Endothelial cell (in vitro differentiated cells): ENCODE measurements around the gene ATE1. TPM values are rescaled to one million over a fixed set of nuclear protein-coding genes. Genes with fewer than 3 reads are reported as not detected.

ENCODE experiments used
- DNase-seq: peaks from one replicate; pipeline ENCODE4 v3.0.0; 2021; ENCODE audit warnings: low spot score
- H3K27ac Mint-ChIP-seq: one replicate; pipeline ENCODE4 v1.8.0; 2021; ENCODE audit warnings: mixed read lengths, inconsistent platforms; ENCODE audit not compliant: unreplicated experiment
- H3K27me3 Mint-ChIP-seq: one replicate; pipeline ENCODE4 v1.8.0; 2021; ENCODE audit warnings: mild to moderate bottlenecking, moderate library complexity, mixed read lengths, inconsistent platforms; ENCODE audit not compliant: unreplicated experiment
- H3K36me3 Mint-ChIP-seq: one replicate; pipeline ENCODE4 v1.8.0; 2021; ENCODE audit warnings: mild to moderate bottlenecking, low read depth, mixed read lengths, inconsistent platforms; ENCODE audit not compliant: unreplicated experiment
- H3K4me1 Mint-ChIP-seq: one replicate; pipeline ENCODE4 v1.8.0; 2021; ENCODE audit warnings: mild to moderate bottlenecking, mixed read lengths, inconsistent platforms; ENCODE audit not compliant: unreplicated experiment
- H3K4me3 Mint-ChIP-seq: one replicate; pipeline ENCODE4 v1.8.0; 2021; ENCODE audit warnings: mild to moderate bottlenecking, mixed read lengths, inconsistent platforms; ENCODE audit not compliant: unreplicated experiment
- H3K9me3 Mint-ChIP-seq: one replicate; pipeline ENCODE4 v1.8.0; 2021; ENCODE audit warnings: mixed read lengths, inconsistent platforms; ENCODE audit not compliant: unreplicated experiment
- CTCF ChIP-seq: fragments of 200-600 bp; sonication (generic); IDR thresholded peaks from one replicate; pipeline ENCODE4 v1.5.0; 2021; ENCODE audit warnings: antibody characterized with exemption; ENCODE audit not compliant: unreplicated experiment
- total RNA-seq: library from RNA; stranded (reverse); fragmentation: NEBNext Ultra II Directional; extraction: Animal tissue kit (Norgen Biotek cat#: 25700); gene quantifications from one replicate; pipeline ENCODE4 v1.2.1, GENCODE V29; 2021; ENCODE audit not compliant: unreplicated experiment

Gene ATE1
- total RNA-seq, 1 donor from 2014 or later: 36.0 TPM

GRCh38 chr10:121788115-121788514 is 139.7 kb downstream of the ATE1 start:
- no peak for TF ChIP-seq CTCF
- H3K27me3 Mint-ChIP-seq: no peaks in the 10 kb centered on the region
- no peaks in the 10 kb centered on the region for H3K9me3 Mint-ChIP-seq
- H3K4me1 Mint-ChIP-seq: peaks cover 10% of the 10 kb centered on the region
- no peak for DNase-seq
- no peak overlapping the region for H3K27ac Mint-ChIP-seq
- no peak overlapping the region for H3K4me3 Mint-ChIP-seq
- H3K36me3 Mint-ChIP-seq: peaks cover 8% of the 10 kb centered on the region

- H3K9me3 Mint-ChIP-seq: no peaks in the 10 kb centered on the region
- H3K4me3 Mint-ChIP-seq: no peak overlapping the region
- peaks cover 17% of the 10 kb centered on the region for H3K36me3 Mint-ChIP-seq
- no peak for DNase-seq
- H3K4me1 Mint-ChIP-seq: peaks cover 5% of the 10 kb centered on the region
- no peak for TF ChIP-seq CTCF
- no peaks in the 10 kb centered on the region for H3K27me3 Mint-ChIP-seq
- H3K27ac Mint-ChIP-seq: no peak overlapping the region
Measured at GRCh38 chr10:121787169-121787568, 140.7 kb downstream of the ATE1 start.

- no peak for TF ChIP-seq CTCF
- H3K4me3 Mint-ChIP-seq: no peak overlapping the region
- no peak overlapping the region for H3K27ac Mint-ChIP-seq
- no peaks in the 10 kb centered on the region for H3K9me3 Mint-ChIP-seq
- no peaks in the 10 kb centered on the region for H3K27me3 Mint-ChIP-seq
- no peaks in the 10 kb centered on the region for H3K4me1 Mint-ChIP-seq
- H3K36me3 Mint-ChIP-seq: peaks cover 15% of the 10 kb centered on the region
- DNase-seq: no peak
Measured at GRCh38 chr10:121783782-121784372, 144.0 kb downstream of the ATE1 start.

GRCh38 chr10:121781101-121781500 is 146.7 kb downstream of the ATE1 start:
- Mint-ChIP-seq H3K4me3 (no peak overlapping the region), H3K36me3 (peaks cover 14% of the 10 kb centered on the region), H3K4me1 (no peaks in the 10 kb centered on the region), H3K9me3 (no peaks in the 10 kb centered on the region), H3K27ac (no peak overlapping the region), H3K27me3 (no peaks in the 10 kb centered on the region)
- no peak for TF ChIP-seq CTCF
- no peak for DNase-seq

- no peak for TF ChIP-seq CTCF
- H3K9me3 Mint-ChIP-seq: no peaks in the 10 kb centered on the region
- no peak overlapping the region for H3K4me3 Mint-ChIP-seq
- no peaks in the 10 kb centered on the region for H3K36me3 Mint-ChIP-seq
- DNase-seq: no peak
- H3K27me3 Mint-ChIP-seq: no peaks in the 10 kb centered on the region
- no peak overlapping the region for H3K27ac Mint-ChIP-seq
- no peaks in the 10 kb centered on the region for H3K4me1 Mint-ChIP-seq
Measured at GRCh38 chr10:121774813-121775212, 153.0 kb downstream of the ATE1 start.
